ENCODE results near the gene ACOXL.

Gene ACOXL

DNA sequence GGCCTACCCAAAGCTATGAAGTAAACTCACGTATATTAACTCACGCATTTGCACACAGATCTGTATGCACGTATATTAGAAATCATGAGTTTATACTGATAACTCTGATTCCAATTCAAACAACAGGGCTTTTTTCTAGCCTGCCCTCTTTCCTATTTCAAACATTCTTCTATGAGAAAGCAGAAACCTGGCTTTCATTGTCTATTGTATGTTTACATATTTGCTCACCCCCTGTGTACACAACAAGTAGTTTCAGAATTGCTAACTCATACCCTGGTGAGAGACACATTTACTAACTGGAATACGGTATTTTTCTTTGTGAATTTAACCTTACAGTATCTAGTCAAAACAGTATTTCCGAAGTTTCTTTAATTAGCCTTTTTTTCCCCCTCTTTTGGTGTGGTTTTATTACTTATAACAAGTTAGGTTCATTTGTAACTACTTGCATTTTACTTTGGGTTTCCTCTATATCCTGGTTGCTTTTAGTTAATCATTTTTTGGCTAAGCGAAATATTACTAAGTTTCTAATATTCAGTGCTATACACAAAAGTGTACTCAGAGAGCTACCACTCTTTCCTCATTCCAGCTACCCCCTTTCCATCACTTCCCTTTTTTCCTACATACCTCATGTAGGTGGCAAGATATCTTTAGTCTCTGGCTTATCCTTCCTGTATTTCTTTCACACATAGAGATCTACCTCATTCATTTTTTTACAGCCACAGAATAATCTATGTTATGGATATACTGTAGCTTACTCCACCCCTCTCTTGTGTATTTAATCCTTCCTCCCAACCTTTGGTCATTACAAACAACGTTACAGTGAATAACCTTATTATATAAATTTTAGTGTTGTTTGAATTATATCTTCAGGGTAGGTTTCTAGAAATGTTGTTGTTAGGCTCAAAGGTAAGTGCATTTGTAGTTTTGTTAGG lies 275.6 kb downstream of the ACOXL start:
- DNase-seq (ENCODE audit: low read depth, low spot score), result no peak

- no peak for DNase-seq (ENCODE audit: low read depth, low spot score)
These were observed 278.8 kb downstream of the ACOXL start for GRCh38 chr2:111011218-111011617.

GRCh38 chr2:111015283-111015995 lies 283.1 kb downstream of the ACOXL start:
- DNase-seq (ENCODE audit: low read depth, low spot score), result no peak

- no peak for DNase-seq (ENCODE audit: low read depth, low spot score)
These were observed 284.8 kb downstream of the ACOXL start for GRCh38 chr2:111017034-111017622.

DNA sequence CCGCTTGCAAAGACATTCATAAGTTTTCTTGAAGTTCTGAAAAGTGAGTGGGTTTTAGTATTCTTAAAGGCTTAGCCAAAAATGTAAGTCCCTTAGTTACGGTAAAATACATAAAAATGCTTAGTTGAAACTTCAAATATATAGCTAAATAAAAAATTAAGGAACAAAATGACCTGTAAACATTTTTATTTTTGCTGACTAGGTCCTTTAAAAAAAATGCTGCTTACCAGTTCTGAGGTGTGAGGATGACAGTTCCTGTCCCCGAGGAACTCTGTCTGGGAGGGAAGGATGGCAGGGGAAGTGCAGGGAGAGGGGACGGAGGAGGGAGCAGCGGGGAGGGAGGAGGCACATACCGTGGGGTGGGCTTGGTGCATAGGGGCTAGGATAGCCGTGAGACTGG lies 285.5 kb downstream of the ACOXL start:
- no peak for DNase-seq (ENCODE audit: low read depth, low spot score)

GRCh38 chr2:111019381-111019780 lies 287.0 kb downstream of the ACOXL start:
- DNase-seq (ENCODE audit: low read depth, low spot score), result no peak

- DNase-seq (ENCODE audit: low read depth, low spot score), result no peak
These were observed 290.3 kb downstream of the ACOXL start for GRCh38 chr2:111022633-111023032.

DNA sequence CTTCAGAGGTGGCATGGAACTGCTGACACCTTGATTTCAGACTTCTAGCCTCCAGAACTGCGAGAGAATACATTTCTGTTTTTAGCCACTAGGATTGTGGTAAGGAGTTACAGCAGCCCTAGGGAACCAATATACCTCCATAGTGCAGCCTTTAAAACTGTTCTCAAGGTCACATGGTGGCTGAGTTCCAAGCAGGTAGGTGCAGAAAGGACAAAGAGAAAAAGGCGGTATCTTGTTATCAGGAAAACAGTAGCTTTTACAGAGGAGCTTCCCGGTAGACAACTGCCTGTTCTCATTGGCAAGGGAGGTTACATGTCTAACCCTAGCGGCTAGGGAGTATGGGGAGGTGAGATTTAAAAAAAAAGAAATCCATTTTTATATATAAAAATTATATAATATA lies 292.1 kb downstream of the ACOXL start:
- DNase-seq (ENCODE audit: low read depth, low spot score), result no peak

- no peak for DNase-seq (ENCODE audit: low read depth, low spot score)
These were observed 292.9 kb downstream of the ACOXL start for GRCh38 chr2:111025288-111025687.

DNA sequence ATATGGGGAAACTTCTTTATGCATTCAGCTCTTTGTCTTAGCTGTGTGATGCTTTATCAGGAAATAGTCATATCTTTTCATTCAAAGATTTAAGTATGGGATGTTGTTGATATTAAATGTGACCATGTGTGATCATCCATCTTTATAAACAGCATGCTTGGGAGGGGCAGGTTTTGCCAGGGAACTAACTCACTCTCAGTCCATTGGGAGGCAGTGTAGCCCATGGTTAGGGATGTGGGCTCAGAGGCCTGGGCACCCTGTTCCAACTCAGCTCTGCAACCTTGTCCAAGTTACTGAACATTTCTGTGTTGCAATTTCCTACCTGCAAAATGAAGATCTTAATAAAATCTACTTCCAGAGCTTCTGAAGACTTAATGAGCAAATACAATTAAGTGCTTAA lies 296.3 kb downstream of the ACOXL start:
- DNase-seq (ENCODE audit: low read depth, low spot score), result no peak

DNA sequence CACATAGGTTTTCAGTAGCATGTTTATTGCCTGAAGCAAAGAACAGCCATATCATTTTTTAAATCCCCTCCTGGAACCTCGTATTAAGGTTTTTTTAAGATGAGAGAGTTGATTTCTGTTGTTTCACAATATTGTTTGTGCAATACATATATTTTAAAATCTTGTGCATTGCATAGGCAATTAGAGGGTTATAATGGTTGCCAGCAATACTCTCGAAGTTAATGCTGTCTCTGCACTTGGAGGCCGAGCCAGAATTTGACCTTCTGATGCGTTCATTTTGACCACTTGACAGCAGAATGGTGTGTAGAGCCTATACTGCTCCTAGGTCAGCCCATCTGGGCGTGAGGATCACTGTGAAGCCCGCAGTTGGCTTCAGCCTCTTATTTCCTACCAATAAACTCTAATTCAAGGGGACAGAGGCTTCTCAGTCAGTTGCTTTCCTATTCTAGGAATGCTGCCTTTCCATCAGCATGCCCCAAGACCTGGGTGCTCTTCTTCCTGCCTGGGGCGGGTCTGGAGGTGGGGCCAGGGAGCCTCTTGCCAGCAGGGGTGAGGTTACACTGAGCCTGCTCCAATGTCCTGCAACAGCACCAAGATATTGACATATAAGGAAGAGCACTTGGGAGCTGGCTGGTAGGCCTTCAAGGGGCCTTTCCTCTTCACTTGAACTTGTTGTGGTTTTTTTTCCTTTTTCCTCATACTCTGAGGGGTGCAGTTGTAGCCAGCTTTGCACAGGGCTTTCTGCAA lies 297.0 kb downstream of the ACOXL start:
- peak; percentile 58 for DNase-seq (ENCODE audit: low read depth, low spot score)

GRCh38 chr2:111030260-111030891 lies 298.0 kb downstream of the ACOXL start:
- peak; percentile 23 for DNase-seq (ENCODE audit: low read depth, low spot score)

DNA sequence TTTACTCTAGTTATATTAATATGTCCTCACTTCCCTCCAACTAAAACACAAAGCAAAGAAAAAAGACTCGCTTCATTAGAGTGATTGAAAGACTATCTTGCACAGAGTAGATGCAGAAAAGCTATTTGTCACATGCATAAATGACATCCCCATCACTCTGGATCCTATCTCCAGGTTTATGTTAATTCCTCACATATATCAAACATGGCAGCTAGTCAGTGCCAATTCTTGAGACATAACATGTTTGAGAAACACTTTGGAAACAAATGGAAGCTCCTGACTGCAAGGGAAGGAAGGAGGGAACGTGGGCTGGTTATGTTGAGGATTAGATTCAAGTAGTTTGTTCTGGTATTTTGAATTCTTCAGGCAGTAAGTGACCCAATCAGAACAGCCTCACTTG lies 298.6 kb downstream of the ACOXL start:
- no peak for DNase-seq (ENCODE audit: low read depth, low spot score)

GRCh38 chr2:111031546-111032478 lies 299.4 kb downstream of the ACOXL start:
- no peak for DNase-seq (ENCODE audit: low read depth, low spot score)

GRCh38 chr2:111032721-111033429 lies 300.5 kb downstream of the ACOXL start:
- peak; percentile 16 for DNase-seq (ENCODE audit: low read depth, low spot score)

GRCh38 chr2:111034146-111034545 lies 301.8 kb downstream of the ACOXL start:
- no peak for DNase-seq (ENCODE audit: low read depth, low spot score)

GRCh38 chr2:111034606-111035005 lies 302.2 kb downstream of the ACOXL start:
- DNase-seq (ENCODE audit: low read depth, low spot score), result no peak

DNA sequence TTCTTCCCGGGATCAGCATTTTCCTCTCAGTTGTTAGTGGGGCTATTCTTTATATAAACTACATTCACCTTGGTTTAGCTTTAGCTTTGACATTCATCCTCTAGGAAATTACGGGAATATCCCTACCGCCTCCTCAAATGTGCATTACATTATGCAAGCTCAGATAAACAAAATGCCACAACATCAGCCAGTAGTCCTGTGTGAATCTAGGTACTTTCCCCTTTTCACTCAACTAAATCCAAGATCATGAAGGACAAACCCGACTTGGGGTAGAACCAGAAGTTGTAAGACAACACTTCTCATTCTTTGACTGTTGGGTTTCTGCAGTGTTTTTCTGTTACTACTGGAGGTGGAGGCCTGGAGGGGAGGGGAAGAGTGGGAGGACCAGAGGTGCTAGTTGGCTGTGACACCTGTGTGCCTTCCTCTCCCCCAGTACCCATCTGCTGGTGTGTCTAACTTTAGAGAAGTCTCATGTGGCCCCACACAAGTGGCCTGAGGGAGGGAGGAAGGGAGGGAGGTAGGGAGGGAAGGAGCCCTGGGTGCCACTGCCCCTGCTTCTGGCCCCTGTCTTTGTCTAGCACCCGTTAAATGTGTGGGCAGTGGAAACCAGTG lies 303.6 kb downstream of the ACOXL start:
- DNase-seq (ENCODE audit: low read depth, low spot score), result no peak

DNA sequence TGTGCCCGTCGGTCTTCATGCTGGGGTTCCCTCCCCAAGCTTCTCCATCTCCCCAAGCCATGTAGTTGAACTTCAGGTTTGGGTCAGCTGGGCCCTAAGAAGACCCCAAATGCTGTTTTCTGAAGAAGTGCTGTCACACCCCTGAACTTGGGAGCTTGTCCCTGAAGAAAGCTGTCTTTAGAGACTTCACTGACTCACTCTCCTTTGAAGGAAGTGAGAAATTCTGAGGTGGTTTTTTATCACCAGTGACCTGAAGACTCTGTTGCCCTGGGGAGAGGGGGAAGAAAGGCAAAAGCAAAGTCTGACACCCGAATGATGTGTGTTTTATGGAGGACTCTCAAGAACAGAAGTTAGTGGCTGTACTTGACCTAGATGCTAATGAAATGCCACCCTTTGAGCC lies 304.8 kb downstream of the ACOXL start:
- DNase-seq (ENCODE audit: low read depth, low spot score), result no peak
